Caki2 (cell line): ENCODE data around the gene FCF1. TPM values are rescaled to one million over a fixed set of nuclear protein-coding genes. Genes with fewer than 3 reads are reported as not detected.
"Not testable (repeated sequence)": the region's sequence is repeated elsewhere in the genome, so short reads cannot be mapped to it uniquely, and the experiment has no call there.

ENCODE experiments used
- DNase-seq: peaks from one replicate; pipeline ENCODE4 v3.0.0-alpha.2; 2015; ENCODE audit warnings: low read depth
- in situ Hi-C: cut with HindIII; loops from 2 replicates; pipeline ENCODE4 v1.10.0; 2016; ENCODE audit warnings: low sequenced_read_pairs, low pct_unique_long_range_greater_than_20kb, mixed read lengths
- total RNA-seq: library from RNA; depleted of rRNA; stranded (reverse); fragments of >200 nt; shearing (Covaris generic); gene quantifications from 2 replicates; pipeline ENCODE4 v1.2.3, GENCODE V29; 2014; ENCODE audit warnings: low replicate concordance; rRNA removed

Gene FCF1
- total RNA-seq, 1 experiment from 2014 or later = 70.1 TPM

- in situ Hi-C loops = no loop called here
- no peak for DNase-seq
Observed at GRCh38 chr14:74754157-74754556, 41.2 kb downstream of the FCF1 start.

GRCh38 chr14:74754899-74755298 is 42.0 kb downstream of the FCF1 start:
- in situ Hi-C loops = no loop called here
- no peak for DNase-seq

GRCh38 chr14:74756326-74756725 is 43.4 kb downstream of the FCF1 start:
- DNase-seq = no peak
- in situ Hi-C loops = no loop called here

- in situ Hi-C loops = not testable (repeated sequence)
Observed at GRCh38 chr14:74758505-74758904, 45.6 kb downstream of the FCF1 start.

GRCh38 chr14:74762917-74763802 is 50.2 kb downstream of the FCF1 start, which contains the start of gene YLPM1:
YLPM1 (plus strand) TSS chr14:74763316; CDS start chr14:74763490, 174 bp downstream.
- in situ Hi-C loops = no loop called here
- DNase-seq = peak; percentile 87

More at GRCh38 chr14:74758505-74758904, 45.6 kb downstream of the FCF1 start:
- DNase-seq = not testable (repeated sequence)

GRCh38 chr14:74763803-74764531 is 51.0 kb downstream of the FCF1 start:
- in situ Hi-C loops = no loop called here
- no peak for DNase-seq

- no peak for DNase-seq
- in situ Hi-C loops = no loop called here
Observed at GRCh38 chr14:74765721-74766120, 52.8 kb downstream of the FCF1 start.

GRCh38 chr14:74771399-74771798 is 58.5 kb downstream of the FCF1 start:
- no peak for DNase-seq
- in situ Hi-C loops = no loop called here

- in situ Hi-C loops = no loop called here
- no peak for DNase-seq
Observed at GRCh38 chr14:74784634-74785033, 71.7 kb downstream of the FCF1 start.

GRCh38 chr14:74785056-74785613 is 72.2 kb downstream of the FCF1 start:
- no peak for DNase-seq
- in situ Hi-C loops = no loop called here

GRCh38 chr14:74786796-74787315 is 73.9 kb downstream of the FCF1 start:
- in situ Hi-C loops = no loop called here
- no peak for DNase-seq

Other genes with a start within 250 kb of the FCF1 start
- gene NPC2, start 219.8 kb upstream of the FCF1 start, total RNA-seq = 86.8 and 87.1 TPM in 2 replicates
- gene ISCA2, start 219.4 kb upstream of the FCF1 start, total RNA-seq = 40.9 and 48.5 TPM in 2 replicates
- gene LTBP2, start 100.9 kb upstream of the FCF1 start, total RNA-seq = 7.6 and 34.4 TPM in 2 replicates
- 8.7 and 15.2 TPM in 2 replicates for gene AREL1, start 64 bp upstream of the FCF1 start, total RNA-seq
- 1.0 and 1.3 TPM in 2 replicates for gene YLPM1, start 50.2 kb downstream of the FCF1 start, total RNA-seq
- not detected in 2 replicates for gene PROX2, start 163.0 kb downstream of the FCF1 start, total RNA-seq
- gene DLST, start 168.8 kb downstream of the FCF1 start, total RNA-seq = 55.7 and 57.7 TPM in 2 replicates
- 2.9 and 4.5 TPM in 2 replicates for gene RPS6KL1, start 210.1 kb downstream of the FCF1 start, total RNA-seq
- gene PGF, start 242.5 kb downstream of the FCF1 start, total RNA-seq = 0.71 and 4.5 TPM in 2 replicates